HepG2 (cell line): ENCODE data around the gene LYST. TPM values are rescaled to one million over a fixed set of nuclear protein-coding genes. Genes with fewer than 3 reads are reported as not detected.

Experiments used
- ARID2 ChIP-seq: sonication (generic); formaldehyde crosslinking; IDR thresholded peaks from 2 replicates; pipeline ENCODE4 v1.8.1; 2022; ENCODE audit warnings: mild to moderate bottlenecking, missing genetic modification reagents, borderline replicate concordance
- FOXK1 ChIP-seq: sonication (generic); formaldehyde crosslinking; IDR thresholded peaks from 2 replicates; pipeline ENCODE4 v1.4.0; 2020; ENCODE audit warnings: low read depth, missing genetic modification reagents, borderline replicate concordance
- HNRNPUL1 ChIP-seq: fragments of 200-400 bp; formaldehyde crosslinking; IDR thresholded peaks from 2 replicates; pipeline ENCODE4 v1.6.1; 2017; ENCODE audit warnings: low read depth, mild to moderate bottlenecking, low read length, moderate library complexity
- MTA1 ChIP-seq: sonication (generic); formaldehyde crosslinking; IDR thresholded peaks from 2 replicates; pipeline ENCODE4 v1.4.0; 2020; ENCODE audit warnings: missing genetic modification reagents, mild to moderate bottlenecking, borderline replicate concordance
- TBL1XR1 ChIP-seq: fragments of 150-350 bp; IDR thresholded peaks from 2 replicates; pipeline ENCODE4 v1.6.1; 2014; ENCODE audit warnings: borderline replicate concordance, low read length; ENCODE audit not compliant: partially characterized antibody
- TFDP1 ChIP-seq: IDR thresholded peaks from 2 replicates; pipeline ENCODE4 v1.6.1; 2016; ENCODE audit warnings: missing compliant biosample characterization, missing genetic modification reagents, borderline replicate concordance
- XRCC5 ChIP-seq: fragments of 200-400 bp; formaldehyde crosslinking; optimal IDR thresholded peaks from 2 replicates; pipeline ENCODE3; 2017; ENCODE audit warnings: mild to moderate bottlenecking, low read length
- ZKSCAN8 ChIP-seq: IDR thresholded peaks from 2 replicates; pipeline ENCODE4 v1.6.1; 2016; ENCODE audit warnings: borderline replicate concordance, missing genetic modification reagents, missing compliant biosample characterization
- ZNF20 ChIP-seq: sonication (generic); formaldehyde crosslinking; IDR thresholded peaks from 2 replicates; pipeline ENCODE4 v1.4.0; 2020; ENCODE audit warnings: mild to moderate bottlenecking, moderate library complexity, missing genetic modification reagents
- ZNF367 ChIP-seq: sonication (generic); formaldehyde crosslinking; IDR thresholded peaks from 2 replicates; pipeline ENCODE4 v1.4.0; 2020; ENCODE audit warnings: missing genetic modification reagents, borderline replicate concordance
- ZNF496 ChIP-seq: sonication (generic); formaldehyde crosslinking; IDR thresholded peaks from 2 replicates; pipeline ENCODE4 v1.8.1; 2023; ENCODE audit warnings: mild to moderate bottlenecking, moderate library complexity, missing genetic modification reagents; ENCODE audit not compliant: insufficient replicate concordance
- ZNF580 ChIP-seq: IDR thresholded peaks from 2 replicates; pipeline ENCODE4 v1.6.1; 2016; ENCODE audit warnings: low read depth, borderline replicate concordance
- ZNF615 ChIP-seq: sonication (generic); formaldehyde crosslinking; IDR thresholded peaks from 2 replicates; pipeline ENCODE4 v1.5.0; 2020; ENCODE audit warnings: mild to moderate bottlenecking, missing genetic modification reagents, borderline replicate concordance
- polyA plus RNA-seq, 8 experiments: library from polyadenylated mRNA; depleted of rRNA in 3 of 8; stranded (reverse) in 7 of 8; unstranded in 1 of 8; fragments of >200 nt; fragmentation: Illumina TruSeq in 4 of 8; extraction: Trizol in 4 of 8; gene quantifications; 2 replicates each; pipeline versions ENCODE4 v1.2.1 to v1.2.3, GENCODE V29; 2011 to 2016; ENCODE audit warnings: low read depth in 4 of 8, missing spikeins in 1 of 8, mixed read lengths in 1 of 8; ENCODE audit not compliant: insufficient read depth in 1 of 8
- total RNA-seq, 5 experiments: library from RNA; depleted of rRNA; stranded (reverse); fragments of >200 nt; fragmentation: Illumina TruSeq; extraction: Trizol; gene quantifications; 2 replicates each; pipeline ENCODE4 v1.2.3, GENCODE V29; 2016; ENCODE audit warnings: low read depth in 1 of 5
- TF ChIP-seq, protein P1 (sequence below): sonication (generic); formaldehyde crosslinking; IDR thresholded peaks from 2 replicates; pipeline ENCODE4 v1.4.0; 2020; ENCODE audit warnings: missing genetic modification reagents
- TF ChIP-seq, protein P2 (sequence below): sonication (generic); formaldehyde crosslinking; conservative IDR thresholded peaks from 2 replicates; pipeline ENCODE4 v1.4.0; 2020; ENCODE audit warnings: mild to moderate bottlenecking, missing genetic modification reagents, moderate library complexity
- TF ChIP-seq, protein P3 (sequence below): sonication (generic); formaldehyde crosslinking; IDR thresholded peaks from 2 replicates; pipeline ENCODE4 v1.5.1; 2020; ENCODE audit warnings: missing genetic modification reagents, mild to moderate bottlenecking, borderline replicate concordance
- TF ChIP-seq, protein P4 (sequence below): sonication (generic); formaldehyde crosslinking; IDR thresholded peaks from 2 replicates; pipeline ENCODE4 v1.8.0; 2022; ENCODE audit warnings: missing genetic modification reagents, low read depth, mild to moderate bottlenecking, borderline replicate concordance

LYST gene
- total and polyA plus RNA-seq, 2 of the 13 experiments (the other 11 are each of a cell fraction or from before 2014, with no cell fraction given) = 0.91 to 2.5 TPM

DNA sequence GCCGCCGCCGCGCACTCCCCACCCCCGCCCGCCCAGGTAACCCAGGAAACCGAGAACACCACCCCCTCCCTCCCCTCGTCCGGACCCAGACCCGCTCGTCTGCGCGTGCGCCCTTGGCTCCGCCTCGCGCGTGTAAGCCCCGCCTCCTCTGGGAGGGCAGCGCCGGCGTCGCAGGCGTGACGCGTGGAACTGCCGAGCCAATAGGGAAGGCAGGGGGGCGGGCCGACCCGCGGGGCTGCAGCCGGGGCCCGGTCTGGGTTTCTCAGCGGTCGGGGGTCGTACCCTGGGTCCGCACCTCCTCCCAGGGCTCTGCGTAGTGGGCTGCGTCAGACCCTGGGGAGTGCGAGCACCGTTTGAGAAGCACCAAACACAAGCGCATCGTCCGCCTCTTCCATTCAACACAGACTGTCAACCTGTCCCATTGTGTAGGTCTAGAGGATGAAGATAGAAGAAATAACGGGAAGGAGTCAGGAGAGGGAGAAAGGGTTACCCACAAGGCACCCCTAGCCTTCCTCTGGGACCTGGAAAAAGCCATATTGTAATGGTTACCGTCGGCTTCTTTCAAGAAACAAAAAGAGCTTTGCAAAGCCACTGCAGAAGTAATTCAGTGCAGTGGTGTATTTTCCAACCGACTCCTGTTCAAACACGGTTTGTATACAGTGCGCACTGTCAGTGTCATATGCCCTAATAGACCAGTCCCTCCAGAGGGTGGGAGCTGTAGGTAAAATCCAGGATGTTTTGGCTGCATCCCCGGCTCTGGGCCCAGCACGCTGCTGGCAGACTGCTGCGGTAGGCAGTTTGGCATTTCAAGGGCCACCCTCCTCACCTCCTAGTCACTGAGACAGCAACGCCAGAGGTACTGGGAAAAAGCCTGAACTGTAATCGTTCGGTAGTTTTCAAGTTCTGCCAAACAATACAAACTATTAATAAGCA is 473 bp upstream of the LYST start (continued):
- TF ChIP-seq, protein P1, sequence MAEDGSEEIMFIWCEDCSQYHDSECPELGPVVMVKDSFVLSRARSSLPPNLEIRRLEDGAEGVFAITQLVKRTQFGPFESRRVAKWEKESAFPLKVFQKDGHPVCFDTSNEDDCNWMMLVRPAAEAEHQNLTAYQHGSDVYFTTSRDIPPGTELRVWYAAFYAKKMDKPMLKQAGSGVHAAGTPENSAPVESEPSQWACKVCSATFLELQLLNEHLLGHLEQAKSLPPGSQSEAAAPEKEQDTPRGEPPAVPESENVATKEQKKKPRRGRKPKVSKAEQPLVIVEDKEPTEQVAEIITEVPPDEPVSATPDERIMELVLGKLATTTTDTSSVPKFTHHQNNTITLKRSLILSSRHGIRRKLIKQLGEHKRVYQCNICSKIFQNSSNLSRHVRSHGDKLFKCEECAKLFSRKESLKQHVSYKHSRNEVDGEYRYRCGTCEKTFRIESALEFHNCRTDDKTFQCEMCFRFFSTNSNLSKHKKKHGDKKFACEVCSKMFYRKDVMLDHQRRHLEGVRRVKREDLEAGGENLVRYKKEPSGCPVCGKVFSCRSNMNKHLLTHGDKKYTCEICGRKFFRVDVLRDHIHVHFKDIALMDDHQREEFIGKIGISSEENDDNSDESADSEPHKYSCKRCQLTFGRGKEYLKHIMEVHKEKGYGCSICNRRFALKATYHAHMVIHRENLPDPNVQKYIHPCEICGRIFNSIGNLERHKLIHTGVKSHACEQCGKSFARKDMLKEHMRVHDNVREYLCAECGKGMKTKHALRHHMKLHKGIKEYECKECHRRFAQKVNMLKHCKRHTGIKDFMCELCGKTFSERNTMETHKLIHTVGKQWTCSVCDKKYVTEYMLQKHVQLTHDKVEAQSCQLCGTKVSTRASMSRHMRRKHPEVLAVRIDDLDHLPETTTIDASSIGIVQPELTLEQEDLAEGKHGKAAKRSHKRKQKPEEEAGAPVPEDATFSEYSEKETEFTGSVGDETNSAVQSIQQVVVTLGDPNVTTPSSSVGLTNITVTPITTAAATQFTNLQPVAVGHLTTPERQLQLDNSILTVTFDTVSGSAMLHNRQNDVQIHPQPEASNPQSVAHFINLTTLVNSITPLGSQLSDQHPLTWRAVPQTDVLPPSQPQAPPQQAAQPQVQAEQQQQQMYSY (CRISPR knock-in tag) = no peak
- TF ChIP-seq MTA1 (CRISPR knock-in tag) = peak; percentile 48; the same call in 1 of the 2 replicates
- no peak for TF ChIP-seq ZNF580 (CRISPR knock-in tag)
- no peak for TF ChIP-seq ZNF20 (CRISPR knock-in tag)
- TF ChIP-seq, protein P2, sequence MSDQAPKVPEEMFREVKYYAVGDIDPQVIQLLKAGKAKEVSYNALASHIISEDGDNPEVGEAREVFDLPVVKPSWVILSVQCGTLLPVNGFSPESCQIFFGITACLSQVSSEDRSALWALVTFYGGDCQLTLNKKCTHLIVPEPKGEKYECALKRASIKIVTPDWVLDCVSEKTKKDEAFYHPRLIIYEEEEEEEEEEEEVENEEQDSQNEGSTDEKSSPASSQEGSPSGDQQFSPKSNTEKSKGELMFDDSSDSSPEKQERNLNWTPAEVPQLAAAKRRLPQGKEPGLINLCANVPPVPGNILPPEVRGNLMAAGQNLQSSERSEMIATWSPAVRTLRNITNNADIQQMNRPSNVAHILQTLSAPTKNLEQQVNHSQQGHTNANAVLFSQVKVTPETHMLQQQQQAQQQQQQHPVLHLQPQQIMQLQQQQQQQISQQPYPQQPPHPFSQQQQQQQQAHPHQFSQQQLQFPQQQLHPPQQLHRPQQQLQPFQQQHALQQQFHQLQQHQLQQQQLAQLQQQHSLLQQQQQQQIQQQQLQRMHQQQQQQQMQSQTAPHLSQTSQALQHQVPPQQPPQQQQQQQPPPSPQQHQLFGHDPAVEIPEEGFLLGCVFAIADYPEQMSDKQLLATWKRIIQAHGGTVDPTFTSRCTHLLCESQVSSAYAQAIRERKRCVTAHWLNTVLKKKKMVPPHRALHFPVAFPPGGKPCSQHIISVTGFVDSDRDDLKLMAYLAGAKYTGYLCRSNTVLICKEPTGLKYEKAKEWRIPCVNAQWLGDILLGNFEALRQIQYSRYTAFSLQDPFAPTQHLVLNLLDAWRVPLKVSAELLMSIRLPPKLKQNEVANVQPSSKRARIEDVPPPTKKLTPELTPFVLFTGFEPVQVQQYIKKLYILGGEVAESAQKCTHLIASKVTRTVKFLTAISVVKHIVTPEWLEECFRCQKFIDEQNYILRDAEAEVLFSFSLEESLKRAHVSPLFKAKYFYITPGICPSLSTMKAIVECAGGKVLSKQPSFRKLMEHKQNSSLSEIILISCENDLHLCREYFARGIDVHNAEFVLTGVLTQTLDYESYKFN = no peak
- TF ChIP-seq, protein P3, sequence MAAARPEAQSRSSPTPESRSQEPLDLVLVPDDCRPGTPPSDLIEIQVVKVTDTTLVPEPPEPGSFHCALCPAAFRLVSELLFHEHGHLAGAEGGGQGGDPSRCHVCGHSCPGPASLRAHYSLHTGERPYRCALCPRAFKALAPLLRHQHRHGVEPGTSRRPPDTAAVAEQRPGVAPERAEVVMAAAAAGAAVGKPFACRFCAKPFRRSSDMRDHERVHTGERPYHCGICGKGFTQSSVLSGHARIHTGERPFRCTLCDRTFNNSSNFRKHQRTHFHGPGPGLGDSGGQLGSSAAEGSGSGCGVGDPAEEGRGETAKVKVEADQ (CRISPR knock-in tag) = no peak
- no peak for TF ChIP-seq ZKSCAN8 (CRISPR knock-in tag)
- no peak for TF ChIP-seq ZNF367 (CRISPR knock-in tag)
- TF ChIP-seq, protein P4, sequence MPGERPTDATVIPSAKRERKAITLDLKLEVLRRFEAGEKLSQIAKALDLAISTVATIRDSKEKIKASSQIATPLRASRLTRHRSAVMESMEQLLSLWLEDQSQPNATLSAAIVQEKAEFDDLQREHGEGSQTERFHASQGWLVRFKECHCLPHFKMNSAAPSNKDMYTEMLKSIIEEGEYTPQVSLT = no peak
- TF ChIP-seq HNRNPUL1 = no peak
- TF ChIP-seq TBL1XR1 = no peak
- no peak for TF ChIP-seq FOXK1
- TF ChIP-seq ARID2 = no peak
- TF ChIP-seq TFDP1 = no peak
- TF ChIP-seq ZNF496 (CRISPR knock-in tag) = no peak
- no peak for TF ChIP-seq XRCC5
- no peak for TF ChIP-seq ZNF615 (CRISPR knock-in tag)
